GM23248 (cell line): ENCODE measurements around the gene TNPO3.

Experiments
- EZH2 ChIP-seq: fragments of 200-600 bp; sonication (generic); IDR thresholded peaks from 2 replicates; pipeline ENCODE4 v1.6.1; 2018; ENCODE audit warnings: antibody characterized with exemption, mild to moderate bottlenecking; ENCODE audit not compliant: insufficient read depth, poor library complexity, severe bottlenecking
- EZH2phosphoT487 ChIP-seq: fragments of 200-600 bp; sonication (generic); IDR thresholded peaks from 2 replicates; pipeline ENCODE4 v1.6.1; 2018; ENCODE audit warnings: antibody characterized with exemption, moderate library complexity, mild to moderate bottlenecking, low read depth; ENCODE audit not compliant: insufficient read depth

DNA sequence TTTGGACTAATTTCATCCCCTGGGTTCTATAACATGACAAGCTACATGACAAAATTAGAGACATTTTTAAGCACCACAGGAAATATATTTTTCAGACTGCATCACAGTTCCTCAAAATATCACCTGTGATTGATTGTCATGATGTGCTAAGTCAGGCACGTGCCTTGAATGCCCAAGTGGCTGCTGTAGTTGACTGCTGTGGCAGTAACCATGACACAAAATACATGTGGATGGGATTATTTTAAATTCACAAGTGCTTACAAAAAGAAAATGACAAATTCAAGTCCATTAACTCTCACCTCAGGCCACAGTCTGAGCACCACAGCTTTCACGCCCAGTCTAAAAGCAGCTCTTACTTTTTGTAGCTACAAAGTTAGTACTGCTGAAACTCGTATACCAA, 45.5 kb downstream of the TNPO3 start:
- no peak for TF ChIP-seq EZH2
- no peak for TF ChIP-seq EZH2phosphoT487
